HepG2 (cell line): ENCODE measurements around the gene DRD3.

ENCODE experiments used
- MXI1 ChIP-seq: IDR thresholded peaks from 3 replicates; pipeline ENCODE4 v1.6.1; 2012; ENCODE audit warnings: low read depth, low read length, inconsistent platforms, borderline replicate concordance
- RAD21 ChIP-seq: fragments of 450-650 bp; formaldehyde crosslinking; IDR thresholded peaks from 2 replicates; pipeline ENCODE4 v1.5.0; 2020; ENCODE audit warnings: mild to moderate bottlenecking
- ZNF543 ChIP-seq: sonication (generic); formaldehyde crosslinking; IDR thresholded peaks from 2 replicates; pipeline ENCODE4 v1.4.0; 2020; ENCODE audit warnings: mild to moderate bottlenecking, missing genetic modification reagents

GRCh38 chr3:114175204-114175987 is 3.5 kb downstream of the DRD3 start:
- no peak for TF ChIP-seq RAD21
- TF ChIP-seq MXI1 = no peak
- no peak for TF ChIP-seq ZNF543
